ENCODE measurements around the gene UQCR10.

Gene UQCR10

GRCh38 chr22:29747832-29748231 lies 19.3 kb upstream of the UQCR10 start:
- H3K4me2 ChIP-seq (ENCODE audit: low read length) = no peak overlapping the region
- no peaks in the 10 kb centered on the region for H3K36me3 ChIP-seq (ENCODE audit: control insufficient read depth, insufficient read depth, low read length)
- no peak overlapping the region for H3K9ac ChIP-seq
- H3K27ac ChIP-seq = no peak overlapping the region
- H3K9me3 ChIP-seq (ENCODE audit: control insufficient read depth, low read length) = no peaks in the 10 kb centered on the region
- no peak overlapping the region for H3K4me3 ChIP-seq (ENCODE audit: low read depth, low read length)
- no peak overlapping the region for H2AFZ ChIP-seq
- no peak for TF ChIP-seq CTCF (IDR thresholded peaks at IDR 0.05)
- no peaks in the 10 kb centered on the region for H3K27me3 ChIP-seq (ENCODE audit: control insufficient read depth, insufficient read depth, low read length)
- no peaks in the 10 kb centered on the region for H3K79me2 ChIP-seq
- H3K4me1 ChIP-seq = no peaks in the 10 kb centered on the region

- Histone ChIP-seq H3K4me3 (ENCODE audit: low read depth, low read length) (no peak overlapping the region), H3K79me2 (no peaks in the 10 kb centered on the region), H3K9ac (no peak overlapping the region), H3K4me1 (no peaks in the 10 kb centered on the region), H3K27me3 (ENCODE audit: control insufficient read depth, insufficient read depth, low read length) (no peaks in the 10 kb centered on the region), H3K36me3 (ENCODE audit: control insufficient read depth, insufficient read depth, low read length) (no peaks in the 10 kb centered on the region), H3K4me2 (ENCODE audit: low read length) (no peak overlapping the region), H3K9me3 (ENCODE audit: control insufficient read depth, low read length) (no peaks in the 10 kb centered on the region), H2AFZ (no peak overlapping the region), H3K27ac (no peak overlapping the region)
- no peak for TF ChIP-seq CTCF (IDR thresholded peaks at IDR 0.05)
These were observed 18.8 kb upstream of the UQCR10 start for GRCh38 chr22:29748248-29748893.

GRCh38 chr22:29750029-29750428 lies 17.1 kb upstream of the UQCR10 start:
- Histone ChIP-seq H3K4me2 (ENCODE audit: low read length) (no peak overlapping the region), H3K27ac (no peak overlapping the region), H3K27me3 (ENCODE audit: control insufficient read depth, insufficient read depth, low read length) (no peaks in the 10 kb centered on the region), H3K9me3 (ENCODE audit: control insufficient read depth, low read length) (no peaks in the 10 kb centered on the region), H3K36me3 (ENCODE audit: control insufficient read depth, insufficient read depth, low read length) (no peaks in the 10 kb centered on the region), H2AFZ (no peak overlapping the region), H3K4me1 (no peaks in the 10 kb centered on the region), H3K9ac (no peak overlapping the region), H3K4me3 (ENCODE audit: low read depth, low read length) (no peak overlapping the region), H3K79me2 (no peaks in the 10 kb centered on the region)
- no peak for TF ChIP-seq CTCF (IDR thresholded peaks at IDR 0.05)

GRCh38 chr22:29750559-29751538 lies 16.3 kb upstream of the UQCR10 start:
- no peaks in the 10 kb centered on the region for H3K36me3 ChIP-seq (ENCODE audit: control insufficient read depth, insufficient read depth, low read length)
- no peak overlapping the region for H3K4me3 ChIP-seq (ENCODE audit: low read depth, low read length)
- no peak overlapping the region for H3K9ac ChIP-seq
- H3K27ac ChIP-seq = no peak overlapping the region
- H3K4me1 ChIP-seq = no peaks in the 10 kb centered on the region
- no peaks in the 10 kb centered on the region for H3K79me2 ChIP-seq
- H3K9me3 ChIP-seq (ENCODE audit: control insufficient read depth, low read length) = no peaks in the 10 kb centered on the region
- H2AFZ ChIP-seq = no peak overlapping the region
- TF ChIP-seq CTCF (IDR thresholded peaks at IDR 0.05) = no peak
- no peaks in the 10 kb centered on the region for H3K27me3 ChIP-seq (ENCODE audit: control insufficient read depth, insufficient read depth, low read length)
- H3K4me2 ChIP-seq (ENCODE audit: low read length) = no peak overlapping the region
